Measurements from ENCODE around the gene OSBPL9.

Gene OSBPL9

DNA sequence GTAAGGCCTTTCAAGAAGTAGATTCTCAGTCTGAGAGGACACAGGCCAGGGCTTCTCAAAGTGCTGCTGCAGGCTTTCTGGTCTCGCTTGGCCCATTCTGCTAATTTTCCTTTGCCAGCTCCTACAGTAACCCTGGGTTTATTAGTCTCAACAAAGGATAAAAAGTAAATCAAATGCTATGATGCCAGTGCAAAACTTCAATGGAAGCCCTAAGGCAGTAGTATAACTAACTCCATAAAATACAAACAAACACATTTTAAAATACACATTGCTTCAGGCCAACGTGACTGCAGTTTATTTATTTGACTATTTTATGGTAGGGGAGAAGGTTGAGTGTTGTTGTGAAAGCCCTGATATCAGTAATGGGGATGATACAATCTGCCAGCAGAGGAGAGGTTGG, 172.0 kb downstream of the OSBPL9 start:
- peaks cover 100% of the 10 kb centered on the region for H3K36me3 ChIP-seq (ENCODE audit: low read depth)
- no peaks in the 10 kb centered on the region for H3K27me3 ChIP-seq (ENCODE audit: insufficient read depth, poor library complexity, severe bottlenecking)
- no peaks in the 10 kb centered on the region for H3K9me3 ChIP-seq (ENCODE audit: severe bottlenecking)
- no peak overlapping the region for H3K4me3 ChIP-seq (ENCODE audit: severe bottlenecking)
- TF ChIP-seq, protein P1, sequence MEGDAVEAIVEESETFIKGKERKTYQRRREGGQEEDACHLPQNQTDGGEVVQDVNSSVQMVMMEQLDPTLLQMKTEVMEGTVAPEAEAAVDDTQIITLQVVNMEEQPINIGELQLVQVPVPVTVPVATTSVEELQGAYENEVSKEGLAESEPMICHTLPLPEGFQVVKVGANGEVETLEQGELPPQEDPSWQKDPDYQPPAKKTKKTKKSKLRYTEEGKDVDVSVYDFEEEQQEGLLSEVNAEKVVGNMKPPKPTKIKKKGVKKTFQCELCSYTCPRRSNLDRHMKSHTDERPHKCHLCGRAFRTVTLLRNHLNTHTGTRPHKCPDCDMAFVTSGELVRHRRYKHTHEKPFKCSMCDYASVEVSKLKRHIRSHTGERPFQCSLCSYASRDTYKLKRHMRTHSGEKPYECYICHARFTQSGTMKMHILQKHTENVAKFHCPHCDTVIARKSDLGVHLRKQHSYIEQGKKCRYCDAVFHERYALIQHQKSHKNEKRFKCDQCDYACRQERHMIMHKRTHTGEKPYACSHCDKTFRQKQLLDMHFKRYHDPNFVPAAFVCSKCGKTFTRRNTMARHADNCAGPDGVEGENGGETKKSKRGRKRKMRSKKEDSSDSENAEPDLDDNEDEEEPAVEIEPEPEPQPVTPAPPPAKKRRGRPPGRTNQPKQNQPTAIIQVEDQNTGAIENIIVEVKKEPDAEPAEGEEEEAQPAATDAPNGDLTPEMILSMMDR (IDR thresholded peaks at IDR 0.05; ENCODE audit: poor library complexity, severe bottlenecking), result no peak
- H3K27ac ChIP-seq (ENCODE audit: poor library complexity, severe bottlenecking), result no peak overlapping the region
- ATAC-seq (ENCODE audit: low read depth), result no peak
- no peak for DNase-seq (ENCODE audit: low spot score)
- no peaks in the 10 kb centered on the region for H3K4me1 ChIP-seq (ENCODE audit: insufficient read depth, poor library complexity, severe bottlenecking)

DNA sequence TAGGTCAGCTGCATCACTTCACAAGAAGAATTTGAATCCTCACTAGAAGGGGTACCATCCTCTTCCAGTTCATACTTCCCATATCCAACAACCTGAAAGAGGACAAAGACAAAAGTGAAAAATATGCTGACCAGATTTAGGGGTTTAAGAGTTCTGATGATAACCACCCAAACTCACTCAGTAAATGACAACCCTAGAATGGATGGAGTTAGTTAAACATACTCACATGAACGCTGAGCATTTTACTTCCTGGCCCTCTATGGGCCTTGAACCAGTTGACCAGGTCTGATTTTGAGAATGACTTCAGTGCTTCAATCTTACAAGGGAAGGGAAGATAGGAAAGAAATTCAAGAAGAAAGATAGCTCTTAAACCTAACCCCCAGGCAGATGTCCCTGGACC, 172.4 kb downstream of the OSBPL9 start:
- ATAC-seq (ENCODE audit: low read depth) (no peak), DNase-seq (ENCODE audit: low spot score) (no peak)
- TF ChIP-seq, protein P1 (IDR thresholded peaks at IDR 0.05; ENCODE audit: poor library complexity, severe bottlenecking), result no peak
- Histone ChIP-seq H3K27me3 (ENCODE audit: insufficient read depth, poor library complexity, severe bottlenecking) (no peaks in the 10 kb centered on the region), H3K36me3 (ENCODE audit: low read depth) (peaks cover 100% of the 10 kb centered on the region), H3K4me1 (ENCODE audit: insufficient read depth, poor library complexity, severe bottlenecking) (no peaks in the 10 kb centered on the region), H3K4me3 (ENCODE audit: severe bottlenecking) (no peak overlapping the region), H3K9me3 (ENCODE audit: severe bottlenecking) (no peaks in the 10 kb centered on the region), H3K27ac (ENCODE audit: poor library complexity, severe bottlenecking) (no peak overlapping the region)

DNA sequence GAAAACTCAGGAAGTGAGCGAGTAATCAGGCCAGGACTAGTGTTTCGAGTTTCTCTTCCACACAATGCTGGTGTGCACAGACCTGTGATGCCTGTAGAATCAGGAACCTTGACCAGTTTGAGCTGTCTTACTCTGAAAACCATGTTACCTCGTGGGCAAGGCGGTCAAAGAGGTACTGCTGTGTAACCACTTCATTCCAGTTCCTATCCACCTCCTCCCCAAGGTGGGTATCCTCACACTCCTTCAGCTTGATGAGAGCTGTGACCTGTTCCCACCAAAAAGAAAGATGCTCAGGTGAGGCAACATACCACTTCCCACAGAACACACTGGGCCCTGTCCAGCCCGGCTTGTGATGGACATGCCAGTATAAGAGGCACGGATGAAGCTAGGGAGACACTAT, 173.5 kb downstream of the OSBPL9 start:
- H3K4me3 ChIP-seq (ENCODE audit: severe bottlenecking), result no peak overlapping the region
- no peak overlapping the region for H3K27ac ChIP-seq (ENCODE audit: poor library complexity, severe bottlenecking)
- H3K27me3 ChIP-seq (ENCODE audit: insufficient read depth, poor library complexity, severe bottlenecking), result no peaks in the 10 kb centered on the region
- no peak for ATAC-seq (ENCODE audit: low read depth)
- TF ChIP-seq, protein P1 (IDR thresholded peaks at IDR 0.05; ENCODE audit: poor library complexity, severe bottlenecking), result no peak
- H3K9me3 ChIP-seq (ENCODE audit: severe bottlenecking), result no peaks in the 10 kb centered on the region
- peaks cover 100% of the 10 kb centered on the region for H3K36me3 ChIP-seq (ENCODE audit: low read depth)
- no peaks in the 10 kb centered on the region for H3K4me1 ChIP-seq (ENCODE audit: insufficient read depth, poor library complexity, severe bottlenecking)
- DNase-seq (ENCODE audit: low spot score), result no peak

DNA sequence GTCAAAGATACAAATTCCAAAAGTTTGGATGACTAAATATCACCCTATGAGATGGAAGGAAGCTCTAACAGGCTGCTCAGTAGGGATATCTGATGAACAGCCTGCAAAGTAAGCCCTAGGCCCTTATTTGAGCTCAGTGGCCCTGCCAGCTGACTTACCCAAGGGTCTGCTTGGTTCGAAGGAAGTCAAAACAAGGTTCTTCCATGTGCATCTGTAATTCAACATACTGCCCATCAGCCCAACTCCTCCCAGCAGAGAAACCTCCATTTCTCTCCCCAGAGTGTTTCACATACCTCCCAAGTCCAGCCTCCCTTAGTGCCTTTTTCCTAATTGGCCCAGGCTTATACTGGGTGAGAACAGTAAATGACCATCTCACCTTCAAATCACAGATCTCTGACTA, 175.0 kb downstream of the OSBPL9 start:
- DNase-seq (ENCODE audit: low spot score) (no peak), ATAC-seq (ENCODE audit: low read depth) (0 out of 3 replicates have a peak, but pooled peaks have one; percentile 5)
- TF ChIP-seq, protein P1 (IDR thresholded peaks at IDR 0.05; ENCODE audit: poor library complexity, severe bottlenecking), result no peak
- no peak overlapping the region for H3K27ac ChIP-seq (ENCODE audit: poor library complexity, severe bottlenecking)
- no peak overlapping the region for H3K4me3 ChIP-seq (ENCODE audit: severe bottlenecking)
- H3K9me3 ChIP-seq (ENCODE audit: severe bottlenecking), result no peaks in the 10 kb centered on the region
- no peaks in the 10 kb centered on the region for H3K27me3 ChIP-seq (ENCODE audit: insufficient read depth, poor library complexity, severe bottlenecking)
- H3K36me3 ChIP-seq (ENCODE audit: low read depth), result peaks cover 88% of the 10 kb centered on the region
- no peaks in the 10 kb centered on the region for H3K4me1 ChIP-seq (ENCODE audit: insufficient read depth, poor library complexity, severe bottlenecking)

DNA sequence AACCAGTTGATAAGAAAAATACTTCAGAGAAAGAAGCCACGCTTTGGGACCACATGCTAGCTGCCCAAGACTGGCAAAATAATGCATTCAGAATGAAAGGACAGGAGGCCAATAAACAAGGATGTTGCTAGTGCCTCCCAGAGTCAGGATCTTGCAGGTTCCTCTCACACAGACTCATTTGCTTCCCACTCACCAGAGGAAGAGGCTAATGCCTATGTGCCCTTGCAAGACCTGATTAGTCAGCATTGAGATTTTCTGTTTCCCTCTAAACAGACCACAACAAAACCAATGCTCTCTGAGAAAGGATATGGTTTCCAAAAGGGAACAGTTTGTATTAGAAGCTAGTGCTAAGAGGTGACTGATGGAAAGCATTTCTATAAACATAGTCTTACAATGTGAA, 176.0 kb downstream of the OSBPL9 start:
- no peaks in the 10 kb centered on the region for H3K9me3 ChIP-seq (ENCODE audit: severe bottlenecking)
- peaks cover 88% of the 10 kb centered on the region for H3K36me3 ChIP-seq (ENCODE audit: low read depth)
- no peak overlapping the region for H3K4me3 ChIP-seq (ENCODE audit: severe bottlenecking)
- ATAC-seq (ENCODE audit: low read depth) (0 out of 3 replicates have a peak, but pooled peaks have one; percentile 17), DNase-seq (ENCODE audit: low spot score) (no peak)
- H3K27me3 ChIP-seq (ENCODE audit: insufficient read depth, poor library complexity, severe bottlenecking), result no peaks in the 10 kb centered on the region
- H3K4me1 ChIP-seq (ENCODE audit: insufficient read depth, poor library complexity, severe bottlenecking), result no peaks in the 10 kb centered on the region
- H3K27ac ChIP-seq (ENCODE audit: poor library complexity, severe bottlenecking), result no peak overlapping the region
- TF ChIP-seq, protein P1 (IDR thresholded peaks at IDR 0.05; ENCODE audit: poor library complexity, severe bottlenecking), result no peak

All from RWPE2 (cell line).